Measurements from ENCODE around the gene COA7.

DNA sequence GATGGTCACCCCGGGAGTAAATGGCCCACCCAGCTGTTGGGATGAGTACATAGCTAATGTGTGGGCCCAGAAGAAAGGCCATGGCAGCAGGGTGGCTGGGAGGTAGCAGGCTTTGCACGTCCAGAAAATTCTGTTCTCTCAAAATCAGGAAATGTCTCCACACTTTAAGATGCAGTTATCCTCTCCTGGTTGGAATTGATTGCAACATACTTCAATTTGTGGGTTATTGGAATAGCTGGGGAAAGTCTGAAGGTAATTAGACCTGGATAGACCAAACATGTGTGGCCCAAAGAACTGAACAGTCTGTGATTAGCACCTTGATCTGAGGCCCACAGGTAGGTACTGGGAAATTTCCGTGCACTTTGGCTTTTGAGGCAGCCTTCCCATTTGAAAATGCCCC lies 30.2 kb downstream of the COA7 start:
- TF ChIP-seq, protein P1, sequence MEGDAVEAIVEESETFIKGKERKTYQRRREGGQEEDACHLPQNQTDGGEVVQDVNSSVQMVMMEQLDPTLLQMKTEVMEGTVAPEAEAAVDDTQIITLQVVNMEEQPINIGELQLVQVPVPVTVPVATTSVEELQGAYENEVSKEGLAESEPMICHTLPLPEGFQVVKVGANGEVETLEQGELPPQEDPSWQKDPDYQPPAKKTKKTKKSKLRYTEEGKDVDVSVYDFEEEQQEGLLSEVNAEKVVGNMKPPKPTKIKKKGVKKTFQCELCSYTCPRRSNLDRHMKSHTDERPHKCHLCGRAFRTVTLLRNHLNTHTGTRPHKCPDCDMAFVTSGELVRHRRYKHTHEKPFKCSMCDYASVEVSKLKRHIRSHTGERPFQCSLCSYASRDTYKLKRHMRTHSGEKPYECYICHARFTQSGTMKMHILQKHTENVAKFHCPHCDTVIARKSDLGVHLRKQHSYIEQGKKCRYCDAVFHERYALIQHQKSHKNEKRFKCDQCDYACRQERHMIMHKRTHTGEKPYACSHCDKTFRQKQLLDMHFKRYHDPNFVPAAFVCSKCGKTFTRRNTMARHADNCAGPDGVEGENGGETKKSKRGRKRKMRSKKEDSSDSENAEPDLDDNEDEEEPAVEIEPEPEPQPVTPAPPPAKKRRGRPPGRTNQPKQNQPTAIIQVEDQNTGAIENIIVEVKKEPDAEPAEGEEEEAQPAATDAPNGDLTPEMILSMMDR (IDR thresholded peaks at IDR 0.05): no peak
- TF ChIP-seq EP300 (IDR thresholded peaks at IDR 0.05; ENCODE audit: borderline replicate concordance in 1 of 2, low read depth in 1 of 2, low read length in 1 of 2) (no peak), RFX5 (IDR thresholded peaks at IDR 0.05; ENCODE audit: low read length) (no peak), SIN3A (IDR thresholded peaks at IDR 0.05; ENCODE audit: borderline replicate concordance, low read depth, low read length) (no peak), TEAD4 (IDR thresholded peaks at IDR 0.05; ENCODE audit: borderline replicate concordance, insufficient read depth) (no peak), POLR2AphosphoS5 (IDR thresholded peaks at IDR 0.05; ENCODE audit: low read depth, low read length) (no peak), TAF1 (IDR thresholded peaks at IDR 0.05; ENCODE audit: borderline replicate concordance, low read depth, low read length) (no peak), YY1 (IDR thresholded peaks at IDR 0.05; ENCODE audit: low read depth) (no peak), PBX3 (IDR thresholded peaks at IDR 0.05) (no peak), JUND (IDR thresholded peaks at IDR 0.05) (no peak), RCOR1 (IDR thresholded peaks at IDR 0.05; ENCODE audit: low read length) (no peak), CHD2 (IDR thresholded peaks at IDR 0.05; ENCODE audit: low read length, partially characterized antibody) (no peak)
- TF ChIP-seq, protein P2, sequence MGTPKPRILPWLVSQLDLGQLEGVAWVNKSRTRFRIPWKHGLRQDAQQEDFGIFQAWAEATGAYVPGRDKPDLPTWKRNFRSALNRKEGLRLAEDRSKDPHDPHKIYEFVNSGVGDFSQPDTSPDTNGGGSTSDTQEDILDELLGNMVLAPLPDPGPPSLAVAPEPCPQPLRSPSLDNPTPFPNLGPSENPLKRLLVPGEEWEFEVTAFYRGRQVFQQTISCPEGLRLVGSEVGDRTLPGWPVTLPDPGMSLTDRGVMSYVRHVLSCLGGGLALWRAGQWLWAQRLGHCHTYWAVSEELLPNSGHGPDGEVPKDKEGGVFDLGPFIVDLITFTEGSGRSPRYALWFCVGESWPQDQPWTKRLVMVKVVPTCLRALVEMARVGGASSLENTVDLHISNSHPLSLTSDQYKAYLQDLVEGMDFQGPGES (IDR thresholded peaks at IDR 0.05; ENCODE audit: low read depth, low read length): no peak
- TF ChIP-seq, protein P3, sequence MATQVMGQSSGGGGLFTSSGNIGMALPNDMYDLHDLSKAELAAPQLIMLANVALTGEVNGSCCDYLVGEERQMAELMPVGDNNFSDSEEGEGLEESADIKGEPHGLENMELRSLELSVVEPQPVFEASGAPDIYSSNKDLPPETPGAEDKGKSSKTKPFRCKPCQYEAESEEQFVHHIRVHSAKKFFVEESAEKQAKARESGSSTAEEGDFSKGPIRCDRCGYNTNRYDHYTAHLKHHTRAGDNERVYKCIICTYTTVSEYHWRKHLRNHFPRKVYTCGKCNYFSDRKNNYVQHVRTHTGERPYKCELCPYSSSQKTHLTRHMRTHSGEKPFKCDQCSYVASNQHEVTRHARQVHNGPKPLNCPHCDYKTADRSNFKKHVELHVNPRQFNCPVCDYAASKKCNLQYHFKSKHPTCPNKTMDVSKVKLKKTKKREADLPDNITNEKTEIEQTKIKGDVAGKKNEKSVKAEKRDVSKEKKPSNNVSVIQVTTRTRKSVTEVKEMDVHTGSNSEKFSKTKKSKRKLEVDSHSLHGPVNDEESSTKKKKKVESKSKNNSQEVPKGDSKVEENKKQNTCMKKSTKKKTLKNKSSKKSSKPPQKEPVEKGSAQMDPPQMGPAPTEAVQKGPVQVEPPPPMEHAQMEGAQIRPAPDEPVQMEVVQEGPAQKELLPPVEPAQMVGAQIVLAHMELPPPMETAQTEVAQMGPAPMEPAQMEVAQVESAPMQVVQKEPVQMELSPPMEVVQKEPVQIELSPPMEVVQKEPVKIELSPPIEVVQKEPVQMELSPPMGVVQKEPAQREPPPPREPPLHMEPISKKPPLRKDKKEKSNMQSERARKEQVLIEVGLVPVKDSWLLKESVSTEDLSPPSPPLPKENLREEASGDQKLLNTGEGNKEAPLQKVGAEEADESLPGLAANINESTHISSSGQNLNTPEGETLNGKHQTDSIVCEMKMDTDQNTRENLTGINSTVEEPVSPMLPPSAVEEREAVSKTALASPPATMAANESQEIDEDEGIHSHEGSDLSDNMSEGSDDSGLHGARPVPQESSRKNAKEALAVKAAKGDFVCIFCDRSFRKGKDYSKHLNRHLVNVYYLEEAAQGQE (IDR thresholded peaks at IDR 0.05; ENCODE audit: low read depth, low read length): no peak
